ENCODE results near the gene INTS13.
"Not testable (repeated sequence)": the region's sequence is repeated elsewhere in the genome, so short reads cannot be mapped to it uniquely, and the experiment has no call there.

- not testable (repeated sequence) for TF ChIP-seq CTCF (conservative IDR thresholded peaks at IDR 0.05; ENCODE audit: low read depth, low read length); BHLHE40 (IDR thresholded peaks at IDR 0.05; ENCODE audit: low read depth, low read length); CEBPB (IDR thresholded peaks at IDR 0.05; ENCODE audit: low read depth, low read length); MAFK (IDR thresholded peaks at IDR 0.05; ENCODE audit: low read depth, low read length); POLR2A (IDR thresholded peaks at IDR 0.05; ENCODE audit: low read depth, low read length); ELK1 (IDR thresholded peaks at IDR 0.05; ENCODE audit: borderline replicate concordance, low read depth, low read length); RFX5 (IDR thresholded peaks at IDR 0.05; ENCODE audit: low read depth, low read length); USF2 (IDR thresholded peaks at IDR 0.05; ENCODE audit: low read depth, low read length); RAD21 (IDR thresholded peaks at IDR 0.05; ENCODE audit: low read length); RCOR1 (IDR thresholded peaks at IDR 0.05; ENCODE audit: insufficient replicate concordance, low read length); FOS (IDR thresholded peaks at IDR 0.05; ENCODE audit: low read depth, low read length)
Measured at GRCh38 chr12:26961391-26961790, 23.6 kb upstream of the INTS13 start.

Data from IMR-90 (cell line).